ENCODE measurements around the gene LDLRAD4. TPM values are rescaled to one million over a fixed set of nuclear protein-coding genes. Genes with fewer than 3 reads are reported as not detected.

LDLRAD4 gene
- total and polyA plus RNA-seq, 2 experiments from 2014 or later, result 0.73 to 1.9 TPM

DNA sequence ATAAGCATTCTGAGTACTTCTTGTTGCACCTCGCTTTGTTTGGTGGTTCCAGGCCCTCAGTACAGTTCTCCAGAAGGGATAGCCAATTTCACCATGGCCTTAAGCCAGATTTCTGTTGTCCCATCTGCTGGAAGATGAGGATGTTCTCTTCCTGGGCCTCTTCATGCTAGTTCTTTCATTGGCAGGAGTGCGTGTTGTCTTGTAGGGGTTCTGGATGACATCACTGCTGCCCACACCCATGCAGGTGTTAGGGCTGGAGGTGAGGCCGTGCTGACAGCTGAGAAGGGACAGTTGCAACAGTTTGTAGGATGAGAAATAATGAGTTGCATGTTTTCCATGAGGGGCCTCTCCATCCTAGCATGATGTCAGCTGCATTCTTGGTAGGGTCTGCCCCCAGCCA is 142.9 kb downstream of the LDLRAD4 start:
- H4K20me1 ChIP-seq (replicated peaks; ENCODE audit: insufficient read depth), result no peaks in the 10 kb centered on the region; the same call in 1 of the 2 replicates
- H3K4me1 ChIP-seq (ENCODE audit: insufficient read depth), result peaks cover 1% of the 10 kb centered on the region; the same call in 1 of the 2 replicates
- no peak overlapping the region for H3K4me2 ChIP-seq
- H3K79me2 ChIP-seq (replicated peaks; ENCODE audit: insufficient read depth), result no peaks in the 10 kb centered on the region
- DNase-seq (ENCODE audit: low spot score) (no peak), ATAC-seq (no peak)
- H3K4me3 ChIP-seq, result no peak overlapping the region
- H2AFZ ChIP-seq, result no peak overlapping the region
- no peaks in the 10 kb centered on the region for H3F3A ChIP-seq (replicated peaks; ENCODE audit: low read depth)
- no peak overlapping the region for H3K27ac ChIP-seq (ENCODE audit: low read depth)
- TF ChIP-seq ZNF114 (CRISPR knock-in tag; IDR thresholded peaks at IDR 0.05), result no peak
- Mint-ChIP-seq H3K27me3 (ENCODE audit: insufficient read depth, low read depth, poor library complexity) (peaks cover 3% of the 10 kb centered on the region), H3K9me3 (no peaks in the 10 kb centered on the region; the same call in 2 of the 3 replicates), H3K4me1 (peaks cover 15% of the 10 kb centered on the region), H3K27ac (no peak overlapping the region), H3K36me3 (ENCODE audit: low read depth) (no peaks in the 10 kb centered on the region), H3K4me3 (no peak overlapping the region)
- no peaks in the 10 kb centered on the region for H3K27me3 ChIP-seq (ENCODE audit: insufficient read depth)
- H3K36me3 ChIP-seq (ENCODE audit: insufficient read depth), result no peaks in the 10 kb centered on the region
- no peaks in the 10 kb centered on the region; the same call in 1 of the 2 replicates for H3K9me2 ChIP-seq (ENCODE audit: insufficient read depth)

- Histone ChIP-seq H3K27ac (ENCODE audit: low read depth) (no peak overlapping the region), H2AFZ (no peak overlapping the region), H3K9me2 (ENCODE audit: insufficient read depth) (no peaks in the 10 kb centered on the region; the same call in 1 of the 2 replicates), H3K27me3 (ENCODE audit: insufficient read depth) (no peaks in the 10 kb centered on the region), H3K4me2 (no peak overlapping the region), H3F3A (replicated peaks; ENCODE audit: low read depth) (no peaks in the 10 kb centered on the region), H4K20me1 (replicated peaks; ENCODE audit: insufficient read depth) (no peaks in the 10 kb centered on the region; the same call in 1 of the 2 replicates), H3K79me2 (replicated peaks; ENCODE audit: insufficient read depth) (no peaks in the 10 kb centered on the region), H3K36me3 (ENCODE audit: insufficient read depth) (no peaks in the 10 kb centered on the region), H3K4me1 (ENCODE audit: insufficient read depth) (peaks cover 3% of the 10 kb centered on the region; the same call in 1 of the 2 replicates), H3K4me3 (no peak overlapping the region)
- H3K4me1 Mint-ChIP-seq, result peaks cover 21% of the 10 kb centered on the region
- H3K27me3 Mint-ChIP-seq (ENCODE audit: insufficient read depth, low read depth, poor library complexity), result peaks cover 3% of the 10 kb centered on the region
- ATAC-seq, result no peak
- no peak overlapping the region for H3K4me3 Mint-ChIP-seq
- no peak overlapping the region for H3K27ac Mint-ChIP-seq
- no peak for DNase-seq (ENCODE audit: low spot score)
- no peak for TF ChIP-seq ZNF114 (CRISPR knock-in tag; IDR thresholded peaks at IDR 0.05)
- TF ChIP-seq REST (IDR thresholded peaks at IDR 0.05; ENCODE audit: unreplicated experiment), result no peak
- no peak for TF ChIP-seq NANOG (IDR thresholded peaks at IDR 0.05; ENCODE audit: borderline replicate concordance)
- no peak for TF ChIP-seq POLR2AphosphoS5 (IDR thresholded peaks at IDR 0.05; ENCODE audit: low read depth)
- no peak for TF ChIP-seq ZNF331 (CRISPR knock-in tag; IDR thresholded peaks at IDR 0.05; ENCODE audit: low read depth)
- no peaks in the 10 kb centered on the region; the same call in 2 of the 3 replicates for H3K9me3 Mint-ChIP-seq
- no peaks in the 10 kb centered on the region for H3K36me3 Mint-ChIP-seq (ENCODE audit: low read depth)
Measured at GRCh38 chr18:13362051-13362450, 143.5 kb downstream of the LDLRAD4 start.

- H3K79me2 ChIP-seq (replicated peaks; ENCODE audit: insufficient read depth), result no peaks in the 10 kb centered on the region
- ATAC-seq, result no peak
- no peak overlapping the region for H3K4me3 Mint-ChIP-seq
Measured at GRCh38 chr18:13362607-13363006, 144.0 kb downstream of the LDLRAD4 start.

More at GRCh38 chr18:13362607-13363006, 144.0 kb downstream of the LDLRAD4 start:
- no peak overlapping the region for H3K27ac Mint-ChIP-seq
- no peak for TF ChIP-seq POLR2AphosphoS5 (IDR thresholded peaks at IDR 0.05; ENCODE audit: low read depth)
- TF ChIP-seq EZH2 (IDR thresholded peaks at IDR 0.05; ENCODE audit: low read depth, unreplicated experiment), result no peak
- no peak for TF ChIP-seq CTCF (conservative IDR thresholded peaks at IDR 0.05; ENCODE audit: low read depth in 2 of 2)
- Histone ChIP-seq H3K4me2 (no peak overlapping the region), H3K4me3 (no peak overlapping the region), H3F3A (replicated peaks; ENCODE audit: low read depth) (no peaks in the 10 kb centered on the region), H3K36me3 (ENCODE audit: insufficient read depth) (no peaks in the 10 kb centered on the region), H3K9me2 (ENCODE audit: insufficient read depth) (no peaks in the 10 kb centered on the region; the same call in 1 of the 2 replicates), H3K27ac (ENCODE audit: low read depth) (no peak overlapping the region), H3K27me3 (ENCODE audit: insufficient read depth) (no peaks in the 10 kb centered on the region), H2AFZ (no peak overlapping the region), H3K4me1 (ENCODE audit: insufficient read depth) (peaks cover 3% of the 10 kb centered on the region; the same call in 1 of the 2 replicates), H4K20me1 (replicated peaks; ENCODE audit: insufficient read depth) (no peaks in the 10 kb centered on the region; the same call in 1 of the 2 replicates)
- peaks cover 3% of the 10 kb centered on the region for H3K27me3 Mint-ChIP-seq (ENCODE audit: insufficient read depth, low read depth, poor library complexity)
- H3K36me3 Mint-ChIP-seq (ENCODE audit: low read depth), result no peaks in the 10 kb centered on the region
- peaks cover 23% of the 10 kb centered on the region for H3K4me1 Mint-ChIP-seq
- no peaks in the 10 kb centered on the region; the same call in 2 of the 3 replicates for H3K9me3 Mint-ChIP-seq
- no peak for DNase-seq (ENCODE audit: low spot score)

All from GM23338 (cell line).